SK-N-SH (cell line): ENCODE measurements around the gene TMEM245. TPM values are rescaled to one million over a fixed set of nuclear protein-coding genes. Genes with fewer than 3 reads are reported as not detected.
A peak's percentile ranks its signal among the peaks of the same experiment; 100 is the strongest.

Experiments
- CTCF ChIA-PET: fragments of 300-600, 350-600 bp; formaldehyde crosslinking; extraction: SDS; loops from one replicate; lab custom pipeline; 2021; lab: Yijun Ruan, JAX
- POLR2A ChIA-PET: fragments of 350-600 bp; sonication (Branson Sonifier 250); formaldehyde crosslinking; extraction: SDS; loops from one replicate; lab custom pipeline; 2020; ENCODE audit warnings: antibody characterized with exemption, inconsistent platforms; lab: Yijun Ruan, JAX
- DNase-seq: peaks from one replicate; pipeline ENCODE4 v3.0.0; 2012
- H2AFZ ChIP-seq: fragments of 200-600 bp; sonication (generic); 2 replicates; pipeline ENCODE4 v1.8.1; 2016; ENCODE audit warnings: antibody characterized with exemption, mild to moderate bottlenecking, low read depth
- H3F3A ChIP-seq: fragments of 200-600 bp; sonication (generic); replicated peaks from 2 replicates; pipeline ENCODE3; 2016; ENCODE audit warnings: antibody characterized with exemption, mild to moderate bottlenecking; ENCODE audit not compliant: insufficient read depth
- H3K27ac ChIP-seq, 2 experiments: fragments of 200-500 bp in 1 of 2; fragments of 200-600 bp in 1 of 2; sonication (Bioruptor generic) in 1 of 2; sonication (generic), shearing (Covaris generic) in 1 of 2; 2 replicates each; pipeline versions ENCODE4 v1.5.1 to v1.6.1; 2014 to 2016; ENCODE audit warnings: low read depth in 2 of 2, inconsistent platforms in 1 of 2, low read length in 1 of 2, mild to moderate bottlenecking in 1 of 2, mixed read lengths in 1 of 2
- H3K27me3 ChIP-seq: fragments of 200-600 bp; sonication (generic), shearing (Covaris generic); 2 replicates; pipeline ENCODE4 v1.6.1; 2016; ENCODE audit warnings: mixed run types; ENCODE audit not compliant: insufficient read depth
- H3K36me3 ChIP-seq, 2 experiments: fragments of 200-500 bp in 1 of 2; fragments of 200-600 bp in 1 of 2; sonication (Bioruptor generic) in 1 of 2; sonication (generic) in 1 of 2; replicated peaks in 1 of 2; 2 replicates each; pipeline versions ENCODE3 to v1.5.1; 2014 to 2016; ENCODE audit warnings: low read length in 1 of 2, mild to moderate bottlenecking in 1 of 2; ENCODE audit not compliant: insufficient read depth in 2 of 2, control insufficient read depth in 1 of 2
- H3K4me1 ChIP-seq, 2 experiments: fragments of 200-500 bp in 1 of 2; fragments of 200-600 bp in 1 of 2; sonication (Bioruptor generic) in 1 of 2; sonication (generic), shearing (Covaris generic) in 1 of 2; 2 replicates each; pipeline versions ENCODE4 v1.5.1 to v1.6.1; 2014 to 2016; ENCODE audit warnings: low read depth in 1 of 2, low read length in 1 of 2, mixed run types in 1 of 2; ENCODE audit not compliant: insufficient read depth in 2 of 2, control insufficient read depth in 1 of 2
- H3K4me2 ChIP-seq: fragments of 200-600 bp; sonication (generic), shearing (Covaris generic); 2 replicates; pipeline ENCODE4 v1.6.1; 2017; ENCODE audit warnings: mixed run types
- H3K4me3 ChIP-seq, 2 experiments: fragments of 200-500 bp in 1 of 2; fragments of 200-600 bp in 1 of 2; sonication (Bioruptor generic) in 1 of 2; sonication (generic), shearing (Covaris generic) in 1 of 2; 2 replicates each; pipeline versions ENCODE4 v1.5.1 to v1.8.1; 2014 to 2016; ENCODE audit warnings: low read depth in 2 of 2, inconsistent platforms in 1 of 2, low read length in 1 of 2, mild to moderate bottlenecking in 1 of 2, mixed read lengths in 1 of 2, moderate library complexity in 1 of 2
- H3K79me2 ChIP-seq: fragments of 200-600 bp; sonication (generic); 2 replicates; pipeline ENCODE4 v1.8.1; 2017; ENCODE audit warnings: mild to moderate bottlenecking; ENCODE audit not compliant: insufficient read depth
- H3K9ac ChIP-seq: fragments of 200-600 bp; sonication (generic); 2 replicates; pipeline ENCODE4 v1.6.1; 2017; ENCODE audit warnings: mixed run types
- H3K9me2 ChIP-seq: fragments of 200-600 bp; sonication (generic); 2 replicates; pipeline ENCODE4 v1.6.1; 2017; ENCODE audit warnings: mixed run types
- H3K9me3 ChIP-seq: fragments of 200-600 bp; sonication (generic); 2 replicates; pipeline ENCODE4 v1.6.1; 2017; ENCODE audit warnings: mixed run types, mild to moderate bottlenecking, moderate library complexity
- H4K20me1 ChIP-seq: fragments of 200-600 bp; sonication (generic); 2 replicates; pipeline ENCODE4 v1.6.1; 2017; ENCODE audit warnings: mild to moderate bottlenecking, mixed run types; ENCODE audit not compliant: insufficient read depth
- EP300 ChIP-seq, 2 experiments: IDR thresholded peaks; 2 replicates each; pipeline versions ENCODE4 v1.4.0 to v1.6.1; 2012; ENCODE audit warnings: borderline replicate concordance in 1 of 2, low read depth in 1 of 2, low read length in 1 of 2
- FOSL2 ChIP-seq: IDR thresholded peaks from 2 replicates; pipeline ENCODE4 v1.4.0; 2012; ENCODE audit warnings: low read depth, mild to moderate bottlenecking, moderate library complexity, borderline replicate concordance
- FOXM1 ChIP-seq: IDR thresholded peaks from 2 replicates; pipeline ENCODE4 v1.4.0; 2012; ENCODE audit warnings: low read depth, mild to moderate bottlenecking
- GABPA ChIP-seq: IDR thresholded peaks from 2 replicates; pipeline ENCODE4 v1.4.0; 2012; ENCODE audit warnings: low read depth, mild to moderate bottlenecking
- JUND ChIP-seq: IDR thresholded peaks from 2 replicates; pipeline ENCODE4 v1.4.0; 2012
- MEF2A ChIP-seq: IDR thresholded peaks from 2 replicates; pipeline ENCODE4 v1.4.0; 2012; ENCODE audit warnings: low read depth, borderline replicate concordance
- NRF1 ChIP-seq: IDR thresholded peaks from 2 replicates; pipeline ENCODE4 v1.6.1; 2012; ENCODE audit warnings: low read depth, mild to moderate bottlenecking, low read length
- RAD21 ChIP-seq: IDR thresholded peaks from 2 replicates; pipeline ENCODE4 v1.6.1; 2012; ENCODE audit warnings: mild to moderate bottlenecking, low read length
- RCOR1 ChIP-seq: fragments of 150-350 bp; IDR thresholded peaks from 2 replicates; pipeline ENCODE4 v1.6.1; 2017; ENCODE audit warnings: antibody characterized with exemption, low read length
- RFX5 ChIP-seq: IDR thresholded peaks from 2 replicates; pipeline ENCODE4 v1.6.1; 2012; ENCODE audit warnings: mild to moderate bottlenecking, improper control_type of control experiment, low read length
- RXRA ChIP-seq: IDR thresholded peaks from 2 replicates; pipeline ENCODE4 v1.4.0; 2012; ENCODE audit warnings: low read depth, mild to moderate bottlenecking, borderline replicate concordance
- SIN3A ChIP-seq: IDR thresholded peaks from 2 replicates; pipeline ENCODE4 v1.6.1; 2012; ENCODE audit warnings: low read depth, mild to moderate bottlenecking, low read length, moderate library complexity, borderline replicate concordance
- SMC3 ChIP-seq: IDR thresholded peaks from 2 replicates; pipeline ENCODE4 v1.6.1; 2012; ENCODE audit warnings: low read depth, low read length, improper control_type of control experiment
- TAF1 ChIP-seq: IDR thresholded peaks from 2 replicates; pipeline ENCODE4 v1.6.1; 2012; ENCODE audit warnings: low read depth, mild to moderate bottlenecking, low read length, moderate library complexity, borderline replicate concordance
- TCF12 ChIP-seq: IDR thresholded peaks from 2 replicates; pipeline ENCODE4 v1.4.0; 2012
- TEAD4 ChIP-seq: IDR thresholded peaks from 2 replicates; pipeline ENCODE4 v1.4.0; 2012; ENCODE audit warnings: mild to moderate bottlenecking, borderline replicate concordance; ENCODE audit not compliant: insufficient read depth
- WGBS: methylation state at CpG from one replicate; pipeline ENCODE4 v1.1.6; 2017; ENCODE audit warnings: low lambda C conversion rate; 5-methylcytosine and 5-hydroxymethylcytosine counted together
- polyA plus RNA-seq, 3 experiments: library from polyadenylated mRNA; depleted of rRNA; stranded (reverse); fragments of >200 nt; gene quantifications; 2 replicates each; pipeline ENCODE4 v1.2.3, GENCODE V29; 2012
- TF ChIP-seq, protein P1 (sequence below): IDR thresholded peaks from 2 replicates; pipeline ENCODE4 v1.6.1; 2012; ENCODE audit warnings: mild to moderate bottlenecking, low read depth, low read length, moderate library complexity
- TF ChIP-seq, protein P2 (sequence below): IDR thresholded peaks from 2 replicates; pipeline ENCODE4; 2012

TMEM245 gene
- polyA plus RNA-seq, 1 of the 3 experiments (the other 2 are of a cell fraction): 17.5 TPM

DNA sequence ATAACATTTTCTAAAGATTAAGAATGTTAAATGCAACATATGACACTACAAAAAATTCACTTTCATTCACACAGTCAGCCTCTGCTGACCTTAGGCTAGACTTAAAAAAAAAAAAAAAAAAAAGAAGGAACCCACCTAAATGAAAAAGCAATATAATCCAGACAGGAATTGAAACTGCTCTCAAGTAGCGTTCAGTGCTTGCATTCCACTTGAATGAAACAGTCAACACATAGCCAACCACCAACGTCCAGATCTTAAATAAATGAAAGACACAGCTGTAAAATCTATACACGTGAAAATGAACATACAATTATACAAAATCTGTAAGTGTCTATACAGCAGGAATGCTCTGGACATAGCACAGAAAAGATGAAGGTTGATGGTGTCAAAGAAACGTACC is 11.4 kb downstream of the TMEM245 start:
- H3F3A ChIP-seq: peaks cover 56% of the 10 kb centered on the region
- no peaks in the 10 kb centered on the region for H3K9me3 ChIP-seq
- no peaks in the 10 kb centered on the region for H3K9me2 ChIP-seq
- WGBS: 22% methylated on average over 4 of the region's 4 CpGs
- peak overlapping the region; percentile 71 for H3K4me2 ChIP-seq
- H3K27ac ChIP-seq: peak overlapping the region; percentile 12 to 90; a peak in 3 of 4 replicates
- no peaks in the 10 kb centered on the region for H4K20me1 ChIP-seq
- H3K4me1 ChIP-seq: peaks cover 3 to 46% of the 10 kb centered on the region in 2 experiments; a peak in 3 of 4 replicates
- peaks cover 9 to 24% of the 10 kb centered on the region in 2 experiments for H3K36me3 ChIP-seq
- H3K9ac ChIP-seq: peak overlapping the region; percentile 59; the same call in 1 of the 2 replicates
- ChIA-PET CTCF (interaction anchor here (2.0 kb wide), 1 partner anchor 11 kb away, joined by 4 read pairs; the partner anchor contains the start of gene TMEM245), POLR2A (no interaction called here)
- peak overlapping the region in 1 of 2 experiments; percentile 23; a peak in 3 of 4 replicates for H3K4me3 ChIP-seq
- DNase-seq: no peak
- H3K27me3 ChIP-seq: no peaks in the 10 kb centered on the region
- H2AFZ ChIP-seq: no peak overlapping the region
- H3K79me2 ChIP-seq: peaks cover 91% of the 10 kb centered on the region
- 0 out of 2 replicates have a peak, but pooled peaks have one; percentile 6 for TF ChIP-seq JUND
- peak; percentile 29 for TF ChIP-seq TCF12
- no peak for TF ChIP-seq RXRA
- TF ChIP-seq GABPA: no peak
- TF ChIP-seq FOSL2: peak; percentile 38; the same call in 1 of the 2 replicates

DNA sequence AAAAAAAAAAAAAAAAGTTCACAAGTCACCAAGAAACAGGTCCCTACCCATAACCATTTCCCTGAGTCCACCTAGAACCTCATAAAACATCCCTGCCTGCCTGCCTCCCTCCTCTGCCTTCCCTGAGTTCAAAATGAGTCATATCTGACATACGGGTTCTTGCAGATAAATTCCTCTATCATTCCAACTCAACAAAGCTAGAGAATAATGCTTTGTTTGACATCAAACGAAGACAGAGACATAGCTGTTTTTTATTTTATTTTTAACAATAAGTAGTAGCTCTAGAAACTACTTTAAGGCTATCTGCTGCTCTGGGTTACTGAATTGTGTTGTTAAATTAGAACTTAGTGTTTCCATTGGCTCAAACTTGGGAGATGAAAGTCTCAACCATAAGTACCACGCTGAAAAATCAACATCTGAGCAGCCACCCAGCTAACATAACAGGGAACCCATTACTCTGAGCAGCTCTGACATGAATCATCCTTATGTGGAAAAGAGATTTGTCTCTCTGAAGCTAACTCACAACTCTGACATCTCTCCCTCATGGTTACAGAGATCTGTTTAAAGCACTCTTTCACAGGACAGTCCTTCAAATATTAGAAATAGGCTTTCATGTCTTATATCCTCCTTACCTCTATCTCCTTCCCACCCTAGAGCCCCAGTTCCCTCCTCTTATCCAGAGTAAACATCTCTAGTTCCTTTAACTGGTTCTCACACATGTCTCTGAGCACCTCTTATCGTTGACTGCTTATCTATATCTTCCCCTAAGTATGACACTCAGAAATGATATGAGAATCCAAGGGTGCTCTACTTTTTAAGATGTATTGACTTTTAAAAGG is 12.1 kb downstream of the TMEM245 start:
- Histone ChIP-seq H3K4me3 (peak overlapping the region in 1 of 2 experiments; percentile 23; a peak in 2 of 4 replicates), H3K4me1 (peaks cover 3 to 43% of the 10 kb centered on the region in 2 experiments; a peak in 3 of 4 replicates), H3K27me3 (no peaks in the 10 kb centered on the region), H3K36me3 (peaks cover 9 to 31% of the 10 kb centered on the region in 2 experiments), H3K9ac (peak overlapping the region; percentile 59; the same call in 1 of the 2 replicates), H3K9me2 (no peaks in the 10 kb centered on the region), H3K9me3 (no peaks in the 10 kb centered on the region), H4K20me1 (no peaks in the 10 kb centered on the region), H2AFZ (no peak overlapping the region; the same call in 1 of the 2 replicates), H3F3A (peaks cover 58% of the 10 kb centered on the region), H3K27ac (peak overlapping the region; percentile 7 to 90; a peak in 3 of 4 replicates), H3K4me2 (peak overlapping the region; percentile 71)
- no peak for DNase-seq
- ChIA-PET POLR2A (no interaction called here), CTCF (interaction anchor here (0.6 kb wide), 1 partner anchor 110 kb away, joined by 3 read pairs; no protein-coding TSS in a partner anchor)
- WGBS: 9% methylated on average over 4 of the region's 4 CpGs
- TF ChIP-seq, protein P1, sequence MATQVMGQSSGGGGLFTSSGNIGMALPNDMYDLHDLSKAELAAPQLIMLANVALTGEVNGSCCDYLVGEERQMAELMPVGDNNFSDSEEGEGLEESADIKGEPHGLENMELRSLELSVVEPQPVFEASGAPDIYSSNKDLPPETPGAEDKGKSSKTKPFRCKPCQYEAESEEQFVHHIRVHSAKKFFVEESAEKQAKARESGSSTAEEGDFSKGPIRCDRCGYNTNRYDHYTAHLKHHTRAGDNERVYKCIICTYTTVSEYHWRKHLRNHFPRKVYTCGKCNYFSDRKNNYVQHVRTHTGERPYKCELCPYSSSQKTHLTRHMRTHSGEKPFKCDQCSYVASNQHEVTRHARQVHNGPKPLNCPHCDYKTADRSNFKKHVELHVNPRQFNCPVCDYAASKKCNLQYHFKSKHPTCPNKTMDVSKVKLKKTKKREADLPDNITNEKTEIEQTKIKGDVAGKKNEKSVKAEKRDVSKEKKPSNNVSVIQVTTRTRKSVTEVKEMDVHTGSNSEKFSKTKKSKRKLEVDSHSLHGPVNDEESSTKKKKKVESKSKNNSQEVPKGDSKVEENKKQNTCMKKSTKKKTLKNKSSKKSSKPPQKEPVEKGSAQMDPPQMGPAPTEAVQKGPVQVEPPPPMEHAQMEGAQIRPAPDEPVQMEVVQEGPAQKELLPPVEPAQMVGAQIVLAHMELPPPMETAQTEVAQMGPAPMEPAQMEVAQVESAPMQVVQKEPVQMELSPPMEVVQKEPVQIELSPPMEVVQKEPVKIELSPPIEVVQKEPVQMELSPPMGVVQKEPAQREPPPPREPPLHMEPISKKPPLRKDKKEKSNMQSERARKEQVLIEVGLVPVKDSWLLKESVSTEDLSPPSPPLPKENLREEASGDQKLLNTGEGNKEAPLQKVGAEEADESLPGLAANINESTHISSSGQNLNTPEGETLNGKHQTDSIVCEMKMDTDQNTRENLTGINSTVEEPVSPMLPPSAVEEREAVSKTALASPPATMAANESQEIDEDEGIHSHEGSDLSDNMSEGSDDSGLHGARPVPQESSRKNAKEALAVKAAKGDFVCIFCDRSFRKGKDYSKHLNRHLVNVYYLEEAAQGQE: no peak
- no peak for TF ChIP-seq MEF2A
- no peak for TF ChIP-seq RAD21
- no peak for TF ChIP-seq FOXM1
- TF ChIP-seq TCF12: peak; percentile 39; the same call in 1 of the 2 replicates
- TF ChIP-seq JUND: peak; percentile 48
- TF ChIP-seq EP300 (IDR thresholded peaks at IDR 0.05; ENCODE audit: borderline replicate concordance in 1 of 2, low read depth in 1 of 2, low read length in 1 of 2): no peak
- TF ChIP-seq TEAD4: peak; percentile 8; the same call in 1 of the 2 replicates
- TF ChIP-seq RFX5: no peak
- TF ChIP-seq NRF1: no peak
- TF ChIP-seq, protein P2, sequence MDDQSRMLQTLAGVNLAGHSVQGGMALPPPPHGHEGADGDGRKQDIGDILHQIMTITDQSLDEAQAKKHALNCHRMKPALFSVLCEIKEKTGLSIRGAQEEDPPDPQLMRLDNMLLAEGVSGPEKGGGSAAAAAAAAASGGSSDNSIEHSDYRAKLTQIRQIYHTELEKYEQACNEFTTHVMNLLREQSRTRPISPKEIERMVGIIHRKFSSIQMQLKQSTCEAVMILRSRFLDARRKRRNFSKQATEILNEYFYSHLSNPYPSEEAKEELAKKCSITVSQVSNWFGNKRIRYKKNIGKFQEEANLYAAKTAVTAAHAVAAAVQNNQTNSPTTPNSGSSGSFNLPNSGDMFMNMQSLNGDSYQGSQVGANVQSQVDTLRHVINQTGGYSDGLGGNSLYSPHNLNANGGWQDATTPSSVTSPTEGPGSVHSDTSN: peak; percentile 68
- no peak for TF ChIP-seq SMC3
- peak; percentile 76 for TF ChIP-seq FOSL2
- 0 out of 2 replicates have a peak, but pooled peaks have one; percentile 13 for TF ChIP-seq SIN3A
- TF ChIP-seq TAF1: no peak
- no peak for TF ChIP-seq RCOR1
- no peak for TF ChIP-seq GABPA
- TF ChIP-seq, all 33 proteins: peak for 6
- H3K79me2 ChIP-seq: peaks cover 91% of the 10 kb centered on the region
